Hepatocyte (in vitro differentiated cells): ENCODE measurements around the gene CLEC16A. TPM values are rescaled to one million over a fixed set of nuclear protein-coding genes. Genes with fewer than 3 reads are reported as not detected.

Experiments used
- DNase-seq: peaks from one replicate; pipeline ENCODE4 v3.0.0-alpha.2; 2016; ENCODE audit warnings: low spot score
- H2AFZ ChIP-seq: fragments of 200-600 bp; sonication (generic); 2 replicates; pipeline ENCODE4 v1.6.0; 2016; ENCODE audit warnings: antibody characterized with exemption, mild to moderate bottlenecking
- H3K27ac ChIP-seq: fragments of 200-600 bp; sonication (generic); 2 replicates; pipeline ENCODE4 v1.5.1; 2016; ENCODE audit warnings: mild to moderate bottlenecking
- H3K27me3 ChIP-seq: fragments of 200-600 bp; sonication (generic); 2 replicates; pipeline ENCODE4 v1.6.1; 2016
- H3K36me3 ChIP-seq: fragments of 200-600 bp; sonication (generic); replicated peaks from 2 replicates; pipeline ENCODE4 v1.5.1; 2016; ENCODE audit warnings: low read depth; ENCODE audit not compliant: insufficient read depth
- H3K4me1 ChIP-seq: fragments of 200-600 bp; sonication (generic); 2 replicates; pipeline ENCODE4 v1.5.1; 2016; ENCODE audit warnings: mild to moderate bottlenecking, moderate library complexity; ENCODE audit not compliant: insufficient read depth
- H3K4me2 ChIP-seq: fragments of 200-600 bp; sonication (generic); 2 replicates; pipeline ENCODE4 v1.6.0; 2016
- H3K4me3 ChIP-seq: fragments of 200-600 bp; sonication (generic); 2 replicates; pipeline ENCODE4 v1.5.1; 2016; ENCODE audit warnings: mild to moderate bottlenecking
- H3K79me2 ChIP-seq: fragments of 200-600 bp; sonication (generic); 2 replicates; pipeline ENCODE4 v1.6.0; 2017; ENCODE audit warnings: mild to moderate bottlenecking
- H3K9me2 ChIP-seq: fragments of 200-600 bp; sonication (generic); replicated peaks from 2 replicates; pipeline ENCODE4 v1.6.0; 2017; ENCODE audit warnings: mild to moderate bottlenecking; ENCODE audit not compliant: insufficient read depth
- H3K9me3 ChIP-seq: fragments of 200-600 bp; sonication (generic); 2 replicates; pipeline ENCODE4 v1.5.1; 2016; ENCODE audit warnings: low read depth, mild to moderate bottlenecking
- H4K20me1 ChIP-seq: fragments of 200-600 bp; sonication (generic); 2 replicates; pipeline ENCODE4 v1.6.0; 2016; ENCODE audit warnings: mild to moderate bottlenecking; ENCODE audit not compliant: insufficient read depth, poor library complexity, severe bottlenecking
- CTCF ChIP-seq: fragments of 200-600 bp; sonication (generic); IDR thresholded peaks from 2 replicates; pipeline ENCODE4 v1.5.1; 2016; ENCODE audit warnings: antibody characterized with exemption, mild to moderate bottlenecking; ENCODE audit not compliant: poor library complexity
- EZH2 ChIP-seq: fragments of 200-600 bp; sonication (generic); IDR thresholded peaks from 2 replicates; pipeline ENCODE4 v1.6.1; 2016; ENCODE audit warnings: antibody characterized with exemption, mild to moderate bottlenecking, borderline replicate concordance
- EZH2phosphoT487 ChIP-seq: fragments of 200-600 bp; sonication (generic); IDR thresholded peaks from one replicate; pipeline ENCODE4 v1.6.1; 2018; ENCODE audit warnings: antibody characterized with exemption, mild to moderate bottlenecking, low read depth, moderate library complexity; ENCODE audit not compliant: unreplicated experiment, severe bottlenecking
- WGBS: methylation state at CpG from one replicate; pipeline ENCODE4 v1.1.6; 2016; ENCODE audit warnings: low lambda C conversion rate; ENCODE audit errors: missing lambda C conversion rate; 5-methylcytosine and 5-hydroxymethylcytosine counted together
- polyA plus RNA-seq: library from polyadenylated mRNA; unstranded; fragments of >200 nt; fragmentation: Nextera tagmentation; extraction: Ambion mirVana; gene quantifications from 2 replicates; pipeline ENCODE4 v1.2.1, GENCODE V29; 2016
- total RNA-seq: library from RNA; depleted of rRNA; stranded (reverse); fragments of >200 nt; gene quantifications from 2 replicates; pipeline ENCODE4 v1.2.3, GENCODE V29; 2014

CLEC16A gene
- total and polyA plus RNA-seq, 2 experiments from 2014 or later = 22.3 to 22.6 TPM

DNA sequence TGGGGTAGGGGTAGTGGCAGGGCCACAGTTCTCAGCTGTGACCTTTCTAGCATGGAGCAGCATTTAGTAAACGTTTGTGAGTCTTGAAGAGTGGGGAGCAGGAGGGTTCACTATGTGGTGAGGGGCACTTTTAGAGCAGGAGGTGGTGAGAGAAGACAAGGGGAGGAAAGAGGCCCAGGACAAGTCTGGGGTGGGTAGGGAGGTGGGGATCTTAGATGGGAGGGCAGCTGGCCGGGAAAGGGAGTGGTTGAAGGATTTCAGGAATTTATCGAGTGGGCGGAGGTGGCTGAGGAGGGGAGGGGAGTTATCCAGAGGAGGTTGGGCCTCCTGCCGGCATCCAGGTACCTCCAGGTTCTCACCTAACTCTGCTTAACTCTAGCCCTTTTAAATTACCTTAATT lies 1.9 kb downstream of the CLEC16A start:
- TF ChIP-seq EZH2 (no peak), EZH2phosphoT487 (no peak), CTCF (no peak)
- Histone ChIP-seq H3K27ac (peak overlapping the region; percentile 48), H4K20me1 (peaks cover 6% of the 10 kb centered on the region), H3K9me3 (no peaks in the 10 kb centered on the region), H3K9me2 (no peaks in the 10 kb centered on the region), H3K36me3 (no peaks in the 10 kb centered on the region), H2AFZ (no peak overlapping the region), H3K4me3 (no peak overlapping the region), H3K4me1 (peaks cover 25% of the 10 kb centered on the region), H3K79me2 (peaks cover 69% of the 10 kb centered on the region), H3K4me2 (peak overlapping the region; percentile 95), H3K27me3 (no peaks in the 10 kb centered on the region)
- DNase-seq = peak; percentile 65
- WGBS = 20% methylated on average over 5 of the region's 5 CpGs

- Histone ChIP-seq H2AFZ (no peak overlapping the region), H3K4me3 (no peak overlapping the region), H3K9me2 (no peaks in the 10 kb centered on the region), H4K20me1 (peaks cover 8% of the 10 kb centered on the region), H3K27ac (peak overlapping the region; percentile 48), H3K36me3 (no peaks in the 10 kb centered on the region), H3K9me3 (no peaks in the 10 kb centered on the region), H3K79me2 (peaks cover 72% of the 10 kb centered on the region), H3K27me3 (no peaks in the 10 kb centered on the region), H3K4me1 (peaks cover 30% of the 10 kb centered on the region), H3K4me2 (peak overlapping the region; percentile 95)
- WGBS = 87% methylated on average over 10 of the region's 10 CpGs
- no peak for DNase-seq
- TF ChIP-seq EZH2 (no peak), EZH2phosphoT487 (no peak), CTCF (no peak)
Measured at GRCh38 chr16:10947211-10947787, 2.9 kb downstream of the CLEC16A start.

- Histone ChIP-seq H4K20me1 (peaks cover 8% of the 10 kb centered on the region), H3K27me3 (no peaks in the 10 kb centered on the region), H3K4me2 (no peak overlapping the region), H3K4me3 (no peak overlapping the region), H3K36me3 (no peaks in the 10 kb centered on the region), H3K4me1 (peaks cover 26% of the 10 kb centered on the region), H3K27ac (peak overlapping the region; percentile 35), H2AFZ (no peak overlapping the region), H3K9me2 (no peaks in the 10 kb centered on the region), H3K79me2 (peaks cover 87% of the 10 kb centered on the region), H3K9me3 (no peaks in the 10 kb centered on the region)
- DNase-seq = no peak
- no peak for TF ChIP-seq EZH2
- no peak for TF ChIP-seq CTCF
- 92% methylated on average over 7 of the region's 7 CpGs for WGBS
Measured at GRCh38 chr16:10949424-10949970, 5.1 kb downstream of the CLEC16A start.
